Prostate gland (tissue), 2 donors: ENCODE data around the gene CCDC141.

ENCODE experiments used
- CTCF ChIP-seq, 4 experiments: fragments of 200-600 bp in 2 of 4; fragments of 450-650 bp in 2 of 4; sonication (generic) in 2 of 4; IDR thresholded peaks; 1 replicate in 3 of 4; 2 replicates in 1 of 4; pipeline ENCODE4 v1.5.1; 2016 to 2019; ENCODE audit warnings: antibody characterized with exemption in 4 of 4, mild to moderate bottlenecking in 2 of 4, moderate library complexity in 2 of 4
- POLR2A ChIP-seq: fragments of 450-650 bp; IDR thresholded peaks from one replicate; pipeline ENCODE4 v1.6.1; 2016; ENCODE audit warnings: antibody characterized with exemption, mild to moderate bottlenecking
- POLR2AphosphoS5 ChIP-seq: sonication (generic); formaldehyde crosslinking; IDR thresholded peaks from one replicate; pipeline ENCODE4 v1.6.1; 2017; ENCODE audit warnings: antibody characterized with exemption

- TF ChIP-seq POLR2A (no peak), CTCF (IDR thresholded peaks at IDR 0.05) (no peak), POLR2AphosphoS5 (no peak)
These were observed 238.0 kb downstream of the CCDC141 start for GRCh38 chr2:178811901-178812300.
